CD4-positive, alpha-beta T cell treated with Interleukin-6 for 4 hours (primary cell): ENCODE data around the gene OR10H2.
"Not testable (repeated sequence)": the region's sequence is repeated elsewhere in the genome, so short reads cannot be mapped to it uniquely, and the experiment has no call there.

ENCODE experiments used
- DNase-seq: peaks from one replicate; pipeline ENCODE4 v3.0.0-alpha.2; 2020; ENCODE audit warnings: mixed read lengths

The OR10H2 gene

DNA sequence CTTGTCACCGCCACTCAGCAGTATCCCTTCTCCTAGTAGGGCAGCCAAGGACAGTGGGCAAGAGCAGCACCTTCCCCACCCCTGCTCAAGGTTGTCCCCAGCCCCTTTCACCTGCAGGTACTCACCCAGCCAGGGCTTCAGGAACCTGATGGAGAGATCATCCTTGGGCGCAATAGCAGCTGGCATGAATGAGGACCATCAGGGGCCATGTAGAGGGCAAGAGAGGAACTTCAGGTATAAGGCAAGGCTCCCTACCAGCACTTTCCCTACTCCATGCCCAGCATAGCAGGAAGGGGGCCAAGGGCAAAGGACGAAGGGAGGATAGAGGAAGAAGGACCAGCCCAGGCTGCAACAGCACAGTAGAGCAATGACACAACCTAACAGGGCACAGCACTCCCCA lies 46.3 kb downstream of the OR10H2 start:
- not testable (repeated sequence) for DNase-seq

- no peak for DNase-seq
Observed at GRCh38 chr19:15775249-15775648, 47.4 kb downstream of the OR10H2 start.

DNA sequence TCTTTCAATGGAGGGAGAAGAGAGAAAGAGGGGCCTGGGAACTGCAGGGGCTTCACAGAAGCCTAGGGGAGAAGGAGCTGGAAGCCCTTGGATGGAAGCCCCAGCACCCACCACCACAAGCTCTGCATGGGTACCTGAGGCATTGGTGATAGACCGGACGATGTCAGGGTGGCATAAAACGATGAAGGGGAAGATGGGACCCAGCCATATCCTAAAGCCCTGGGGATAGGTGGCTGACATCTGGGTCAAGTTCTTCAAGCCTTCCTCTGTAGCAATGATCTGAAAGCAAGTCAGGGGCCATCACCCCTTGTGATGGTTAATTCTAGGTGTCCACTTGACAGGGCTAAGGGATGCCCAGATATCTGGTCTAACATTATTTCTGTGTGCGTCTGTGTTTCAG lies 48.4 kb downstream of the OR10H2 start:
- DNase-seq, result no peak

DNA sequence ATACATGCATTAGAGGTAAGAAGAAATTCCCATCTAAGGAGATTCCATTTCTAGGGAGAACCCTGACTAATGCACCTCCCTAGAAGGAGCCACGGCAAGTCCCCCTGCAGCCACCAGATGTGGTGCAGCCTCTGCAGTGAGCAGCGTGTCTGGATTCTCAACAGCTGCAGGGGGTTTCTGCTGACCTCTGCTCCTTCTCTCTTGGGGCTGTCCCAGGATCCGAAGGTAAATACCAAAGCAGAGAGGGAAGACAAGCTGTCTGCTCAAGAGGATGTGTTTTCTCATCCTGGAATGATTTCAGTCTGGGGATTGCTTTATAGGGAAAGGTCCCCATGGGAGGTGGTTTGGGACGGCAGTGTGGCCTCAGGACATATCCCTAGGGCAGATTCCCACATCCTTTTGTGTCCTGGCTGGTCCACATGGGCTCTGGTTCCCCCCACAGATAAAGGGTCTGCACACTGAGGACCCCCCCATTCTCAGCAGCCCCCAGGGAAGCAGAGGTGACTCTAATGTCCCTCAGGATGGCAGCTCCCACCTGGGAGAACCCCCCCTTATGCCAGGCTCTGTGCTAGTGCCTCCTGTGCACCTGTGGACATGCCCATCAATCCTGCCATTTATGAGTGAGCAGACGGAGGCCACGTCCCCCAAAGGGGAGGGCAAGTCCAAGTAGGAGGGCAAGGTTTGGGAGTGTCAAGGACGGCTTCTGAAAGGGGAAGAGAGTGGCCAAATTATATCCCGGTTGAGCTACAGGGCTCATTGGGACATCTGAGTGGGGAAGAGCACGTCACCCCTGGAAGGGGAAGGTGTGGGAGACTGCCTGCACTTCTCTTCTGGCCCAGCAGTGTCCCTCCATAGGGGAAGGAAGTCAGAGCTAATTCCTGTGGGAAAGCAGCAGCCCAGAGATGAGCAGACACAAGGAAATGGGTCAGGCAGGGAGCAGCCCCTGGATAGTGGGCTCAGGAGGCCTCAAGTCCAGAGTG lies 49.5 kb downstream of the OR10H2 start:
- DNase-seq, result no peak
